ENCODE data around the gene TAF11L7.
"Not testable (repeated sequence)": the region's sequence is repeated elsewhere in the genome, so short reads cannot be mapped to it uniquely, and the experiment has no call there.

DNA sequence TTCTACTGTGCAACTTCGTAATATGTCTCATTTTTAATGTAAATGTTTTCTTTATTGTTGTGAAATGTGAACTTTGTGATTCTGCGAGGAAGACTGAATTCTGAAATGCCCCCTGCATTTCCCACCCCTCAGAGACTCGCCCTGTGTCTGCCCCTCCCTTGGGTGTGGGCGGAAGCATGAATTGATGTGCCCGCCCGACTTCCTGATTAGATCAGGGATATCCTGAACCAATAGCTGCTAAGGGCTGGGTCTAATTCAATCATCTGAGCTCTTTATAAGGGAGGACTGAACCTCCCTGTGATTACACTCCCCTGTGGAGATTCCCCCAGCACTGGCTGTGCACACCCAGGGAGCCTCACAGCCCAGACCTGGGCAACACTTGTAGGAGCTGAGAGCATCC, 18.3 kb upstream of the TAF11L7 start, which contains the start of gene TAF11L11:
- not testable (repeated sequence) for TF ChIP-seq EZH2 (IDR thresholded peaks at IDR 0.05; ENCODE audit: borderline replicate concordance, control insufficient read depth, low read depth, low read length); NFIC (IDR thresholded peaks at IDR 0.05; ENCODE audit: low read depth, low read length); POLR2A (IDR thresholded peaks at IDR 0.05; ENCODE audit: low read depth, low read length); YY1 (IDR thresholded peaks at IDR 0.05; ENCODE audit: low read depth, low read length)

Measured in GM12878 (cell line).